GM12878 (cell line): Measurements from ENCODE around the gene MAP3K21. TPM values are rescaled to one million over a fixed set of nuclear protein-coding genes. Genes with fewer than 3 reads are reported as not detected.

ENCODE experiments used
- ATAC-seq: fragments of 200-7000 bp; cut with Tn5 transposase; 3 replicates; pipeline ENCODE4 v1.9.1; 2020; ENCODE audit warnings: mild to moderate bottlenecking, moderate library complexity
- BruUV-seq: library from RNA; stranded (reverse); fragments of 400-500 nt; replicated peaks from 2 replicates; lab custom pipeline; 2021; lab: Mats Ljungman, UMichigan
- CTCF ChIA-PET: fragments of 300-600 bp; sonication (Branson Sonifier 250); formaldehyde crosslinking; extraction: SDS; loops from one replicate; lab custom pipeline; 2021; ENCODE audit warnings: inconsistent platforms; lab: Yijun Ruan, JAX
- POLR2A ChIA-PET: fragments of 350-600 bp; formaldehyde crosslinking; extraction: SDS; loops from one replicate; lab custom pipeline; 2021; ENCODE audit warnings: inconsistent platforms; lab: Charles Lee
- RAD21 ChIA-PET: fragments of 300-600 bp; sonication (Branson Sonifier 250); formaldehyde crosslinking; loops from one replicate; lab custom pipeline; 2023; ENCODE audit warnings: antibody characterized with exemption; ENCODE audit not compliant: unreplicated experiment; lab: Charles Lee
- SMC1A ChIA-PET: fragments of 300-600 bp; sonication (Branson Sonifier 250); formaldehyde crosslinking; loops from one replicate; lab custom pipeline; 2023; ENCODE audit not compliant: unreplicated experiment, uncharacterized antibody; lab: Charles Lee
- DNase-seq: peaks from one replicate; pipeline ENCODE4 v3.0.0-alpha.2; 2011; ENCODE audit warnings: low read depth, low spot score
- FAIRE-seq: peaks from 3 replicates; lab custom pipeline; 2011; peaks lifted over from hg19 to GRCh38; lab: Jason Lieb, UNC
- H2AFZ ChIP-seq: 2 replicates; pipeline ENCODE4 v1.6.0; 2011; ENCODE audit warnings: low read depth, low read length, control low read depth; ENCODE audit not compliant: control insufficient read depth
- H3K27ac ChIP-seq: 2 replicates; pipeline ENCODE4 v1.5.1; 2011; ENCODE audit warnings: control low read depth; ENCODE audit not compliant: control insufficient read depth, insufficient read depth
- H3K27me3 ChIP-seq, 2 experiments: replicated peaks in 1 of 2; 2 replicates each; pipeline versions ENCODE4 v1.6.0 to v1.6.1; 2011; ENCODE audit warnings: low read length in 1 of 2; ENCODE audit not compliant: control insufficient read depth in 2 of 2, insufficient read depth in 2 of 2
- H3K36me3 ChIP-seq, 2 experiments: 2 replicates each; pipeline ENCODE4 v1.5.1; 2011; ENCODE audit warnings: low read length in 1 of 2; ENCODE audit not compliant: control insufficient read depth in 2 of 2, insufficient read depth in 2 of 2
- H3K4me1 ChIP-seq: 2 replicates; pipeline ENCODE4 v1.6.1; 2011; ENCODE audit warnings: mild to moderate bottlenecking, low read length, moderate library complexity, mixed read lengths; ENCODE audit not compliant: control insufficient read depth, insufficient read depth
- H3K4me2 ChIP-seq: 2 replicates; pipeline ENCODE4 v1.6.0; 2011; ENCODE audit warnings: control low read depth; ENCODE audit not compliant: control insufficient read depth, insufficient read depth
- H3K4me3 ChIP-seq: fragments of 200-600 bp; sonication (generic); 2 replicates; pipeline ENCODE4 v1.5.1; 2016
- H3K79me2 ChIP-seq: 2 replicates; pipeline ENCODE4 v1.6.0; 2011; ENCODE audit warnings: low read length; ENCODE audit not compliant: control insufficient read depth, insufficient read depth
- H3K9ac ChIP-seq: 2 replicates; pipeline ENCODE4 v1.8.0; 2011; ENCODE audit warnings: low read length, control low read depth, mixed read lengths; ENCODE audit not compliant: control insufficient read depth, insufficient read depth
- H3K9me3 ChIP-seq: replicated peaks from 3 replicates; pipeline ENCODE4 v1.5.1; 2011; ENCODE audit warnings: mild to moderate bottlenecking, low read length; ENCODE audit not compliant: control insufficient read depth, insufficient read depth
- H4K20me1 ChIP-seq: 2 replicates; pipeline ENCODE4 v1.6.0; 2011; ENCODE audit not compliant: control insufficient read depth, insufficient read depth
- CBFB ChIP-seq: IDR thresholded peaks from 2 replicates; pipeline ENCODE4 v1.6.1; 2016; ENCODE audit warnings: antibody characterized with exemption, low read depth
- EED ChIP-seq: sonication (generic); IDR thresholded peaks from 2 replicates; pipeline ENCODE4 v1.6.1; 2016; ENCODE audit warnings: antibody characterized with exemption, low read depth
- ESRRA ChIP-seq: IDR thresholded peaks from 2 replicates; pipeline ENCODE4 v1.6.1; 2012; ENCODE audit warnings: mild to moderate bottlenecking, low read length, improper control_type of control experiment
- HDGF ChIP-seq: fragments of 450-650 bp; IDR thresholded peaks from 2 replicates; pipeline ENCODE4 v1.6.1; 2016; ENCODE audit warnings: antibody characterized with exemption
- IKZF1 ChIP-seq: fragments of 450-650 bp; conservative IDR thresholded peaks from 2 replicates; pipeline ENCODE4 v1.6.1; 2017; ENCODE audit warnings: antibody characterized with exemption, mild to moderate bottlenecking
- IKZF2 ChIP-seq, 2 experiments: fragments of 450-650 bp; IDR thresholded peaks; 2 replicates each; pipeline ENCODE4 v1.6.1; 2017; ENCODE audit warnings: mild to moderate bottlenecking in 2 of 2, moderate library complexity in 2 of 2
- NFIC ChIP-seq: IDR thresholded peaks from 2 replicates; pipeline ENCODE4 v1.6.1; 2012; ENCODE audit warnings: low read depth, mild to moderate bottlenecking, inconsistent platforms, low read length, moderate library complexity
- RUNX3 ChIP-seq: IDR thresholded peaks from 2 replicates; pipeline ENCODE4 v1.6.1; 2012; ENCODE audit warnings: low read length, inconsistent platforms
- STAT3 ChIP-seq: IDR thresholded peaks from 2 replicates; pipeline ENCODE4 v1.6.1; 2011; ENCODE audit warnings: low read depth, low read length, improper control_type of control experiment
- WGBS: methylation state at CpG from one replicate; pipeline ENCODE4 v1.1.6; 2016; ENCODE audit warnings: low lambda C conversion rate; ENCODE audit not compliant: insufficient replicate concordance, insufficient coverage; ENCODE audit errors: missing lambda C conversion rate; 5-methylcytosine and 5-hydroxymethylcytosine counted together
- in situ Hi-C: fragments of 300-500 bp; cut with MboI; formaldehyde crosslinking; loops from 9 replicates; pipeline ENCODE4 v1.14.3; 2018; ENCODE audit warnings: mixed read lengths
- intact Hi-C: fragments of 100-400 bp; cut with micrococcal nuclease; formaldehyde crosslinking; loops from one replicate; pipeline ENCODE4 v1.14.2; 2022; ENCODE audit not compliant: unreplicated experiment
- polyA plus RNA-seq, 11 experiments: library from polyadenylated mRNA; depleted of rRNA in 4 of 11; unstranded in 6 of 11; stranded (reverse) in 5 of 11; fragments of >200 nt; fragmentation: Nextera tagmentation in 4 of 11; fragmentation: Illumina TruSeq in 1 of 11; extraction: Ambion mirVana in 4 of 11; extraction: Trizol in 1 of 11; gene quantifications; 1 replicate in 1 of 11; 2 replicates in 10 of 11; pipeline versions ENCODE4 v1.2.1 to v1.2.3, GENCODE V29; 2011 to 2016; ENCODE audit warnings: inconsistent platforms in 2 of 11, missing spikeins in 2 of 11, low read depth in 1 of 11
- total RNA-seq, 4 experiments: library from RNA; depleted of rRNA in 3 of 4; stranded (reverse); fragments of >200 nt in 3 of 4; fragmentation: Illumina TruSeq in 1 of 4; extraction: Trizol in 1 of 4; gene quantifications; 2 replicates each; pipeline versions ENCODE4 v1.2.1 to v1.2.3, GENCODE V29; 2013 to 2021
- TF ChIP-seq, protein P1 (sequence below), 3 experiments: IDR thresholded peaks in 2 of 3; conservative IDR thresholded peaks in 1 of 3; 2 replicates each; pipeline ENCODE4 v1.5.1; 2011; ENCODE audit warnings: low read depth in 3 of 3, low read length in 3 of 3, mild to moderate bottlenecking in 3 of 3, control low read depth in 2 of 3, moderate library complexity in 2 of 3, inconsistent platforms in 1 of 3, mixed read lengths in 1 of 3; ENCODE audit not compliant: control insufficient read depth in 2 of 3, insufficient read depth in 1 of 3; ENCODE audit errors: extremely low read depth in 1 of 3
- TF ChIP-seq, protein P2 (sequence below): fragments of 450-650 bp; IDR thresholded peaks from 2 replicates; pipeline ENCODE4 v1.6.1; 2014; ENCODE audit warnings: mild to moderate bottlenecking
- TF ChIP-seq, protein P3 (sequence below): fragments of 450-650 bp; IDR thresholded peaks from 2 replicates; pipeline ENCODE4 v1.6.1; 2016; ENCODE audit warnings: mild to moderate bottlenecking
- TF ChIP-seq, protein P4 (sequence below): fragments of 450-650 bp; IDR thresholded peaks from 2 replicates; pipeline ENCODE4 v1.6.1; 2017; ENCODE audit warnings: low read depth, mild to moderate bottlenecking, moderate library complexity

MAP3K21 gene
- total and polyA plus RNA-seq, 10 of the 15 experiments (the other 5 are each of a cell fraction or from before 2014, with no cell fraction given): 0.02 to 0.21 (median 0.09) TPM; not detected in 1

DNA sequence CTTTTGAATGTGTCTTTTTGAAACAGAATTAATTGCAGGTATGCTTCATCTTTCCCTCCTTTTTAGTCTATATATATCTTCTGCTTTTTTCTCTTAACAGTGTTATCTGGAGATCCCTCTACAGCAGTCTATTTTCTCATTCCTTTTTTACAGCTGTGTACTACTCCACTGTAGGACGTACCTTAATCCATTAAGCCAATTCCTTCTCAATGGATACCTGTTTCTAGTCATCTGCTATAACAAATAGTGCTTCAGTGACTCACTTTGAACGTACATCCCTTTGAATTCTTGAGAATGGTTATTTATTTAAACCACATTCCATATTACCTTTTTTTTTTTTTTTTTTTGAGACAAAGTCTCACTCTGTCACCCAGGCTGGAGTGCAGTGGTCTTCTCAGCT lies 47.6 kb upstream of the MAP3K21 start (continued):
- TF ChIP-seq, protein P1, sequence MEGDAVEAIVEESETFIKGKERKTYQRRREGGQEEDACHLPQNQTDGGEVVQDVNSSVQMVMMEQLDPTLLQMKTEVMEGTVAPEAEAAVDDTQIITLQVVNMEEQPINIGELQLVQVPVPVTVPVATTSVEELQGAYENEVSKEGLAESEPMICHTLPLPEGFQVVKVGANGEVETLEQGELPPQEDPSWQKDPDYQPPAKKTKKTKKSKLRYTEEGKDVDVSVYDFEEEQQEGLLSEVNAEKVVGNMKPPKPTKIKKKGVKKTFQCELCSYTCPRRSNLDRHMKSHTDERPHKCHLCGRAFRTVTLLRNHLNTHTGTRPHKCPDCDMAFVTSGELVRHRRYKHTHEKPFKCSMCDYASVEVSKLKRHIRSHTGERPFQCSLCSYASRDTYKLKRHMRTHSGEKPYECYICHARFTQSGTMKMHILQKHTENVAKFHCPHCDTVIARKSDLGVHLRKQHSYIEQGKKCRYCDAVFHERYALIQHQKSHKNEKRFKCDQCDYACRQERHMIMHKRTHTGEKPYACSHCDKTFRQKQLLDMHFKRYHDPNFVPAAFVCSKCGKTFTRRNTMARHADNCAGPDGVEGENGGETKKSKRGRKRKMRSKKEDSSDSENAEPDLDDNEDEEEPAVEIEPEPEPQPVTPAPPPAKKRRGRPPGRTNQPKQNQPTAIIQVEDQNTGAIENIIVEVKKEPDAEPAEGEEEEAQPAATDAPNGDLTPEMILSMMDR (IDR thresholded peaks at IDR 0.05 in 2 of 3, conservative IDR thresholded peaks at IDR 0.05 in 1 of 3; ENCODE audit: control insufficient read depth in 2 of 3, extremely low read depth in 1 of 3, insufficient read depth in 1 of 3, low read depth in 3 of 3, low read length in 3 of 3): no peak

DNA sequence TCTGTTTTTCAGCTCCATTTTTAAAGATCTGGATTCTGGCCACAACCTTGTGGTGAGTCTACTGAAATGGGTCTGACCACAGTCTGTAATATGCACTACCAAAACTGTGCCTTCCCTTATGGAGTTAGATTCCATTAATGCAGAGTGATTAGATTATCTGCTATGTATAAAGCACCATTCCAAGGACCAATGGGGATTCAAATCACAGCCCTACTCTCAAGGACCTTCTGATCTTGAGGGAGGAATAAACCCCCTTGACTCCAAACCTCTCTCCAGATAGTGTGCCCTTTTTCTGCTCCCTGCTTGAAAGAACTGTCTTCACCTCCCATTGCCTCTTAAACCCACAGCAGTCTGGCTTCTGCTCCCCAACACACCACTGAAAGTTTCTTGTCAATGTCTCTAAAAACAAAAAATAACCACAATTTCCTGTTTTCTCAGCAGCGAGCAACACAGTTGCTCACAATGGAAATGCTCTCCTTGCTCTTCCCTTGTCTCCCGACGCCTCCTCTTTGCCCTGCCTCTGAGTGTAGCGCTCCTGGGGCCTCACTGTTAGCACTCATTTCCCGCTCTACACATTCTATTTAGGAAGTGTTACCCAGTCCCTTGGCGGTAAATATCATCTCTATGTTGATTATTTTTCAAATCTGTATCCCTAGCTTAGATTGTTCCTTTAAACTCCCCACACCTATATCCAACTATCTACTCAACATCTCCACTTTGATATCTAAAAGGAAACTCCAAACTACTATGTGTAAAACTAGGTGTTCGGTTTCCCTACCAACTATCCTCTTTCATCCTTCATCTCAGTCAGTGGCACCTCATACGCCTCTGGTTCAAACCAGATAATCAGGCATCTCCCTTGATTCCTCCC lies 45.6 kb upstream of the MAP3K21 start:
- Histone ChIP-seq H2AFZ (no peak overlapping the region), H3K36me3 (no peaks in the 10 kb centered on the region), H3K9ac (no peak overlapping the region), H3K4me1 (peaks cover 13% of the 10 kb centered on the region), H3K79me2 (no peaks in the 10 kb centered on the region), H3K9me3 (no peaks in the 10 kb centered on the region; the same call in 1 of the 3 replicates), H4K20me1 (no peaks in the 10 kb centered on the region), H3K4me3 (no peak overlapping the region; the same call in 1 of the 2 replicates), H3K4me2 (peak overlapping the region; percentile 58), H3K27ac (no peak overlapping the region), H3K27me3 (no peaks in the 10 kb centered on the region)
- ChIA-PET SMC1A (no interaction called here), POLR2A (no interaction called here), CTCF (no interaction called here), RAD21 (no interaction called here)
- FAIRE-seq (peak; percentile 86), ATAC-seq (peak; percentile 92), DNase-seq (peak; percentile 38)
- 37% methylated on average over 8 of the region's 8 CpGs for WGBS
- in situ Hi-C loops: no loop called here
- intact Hi-C loops: no loop called here
- no TSS peak for BruUV-seq
- TF ChIP-seq NFIC: peak; percentile 37; the same call in 1 of the 2 replicates
- peak; percentile 31; the same call in 1 of the 2 replicates for TF ChIP-seq IKZF1
- TF ChIP-seq, protein P2, sequence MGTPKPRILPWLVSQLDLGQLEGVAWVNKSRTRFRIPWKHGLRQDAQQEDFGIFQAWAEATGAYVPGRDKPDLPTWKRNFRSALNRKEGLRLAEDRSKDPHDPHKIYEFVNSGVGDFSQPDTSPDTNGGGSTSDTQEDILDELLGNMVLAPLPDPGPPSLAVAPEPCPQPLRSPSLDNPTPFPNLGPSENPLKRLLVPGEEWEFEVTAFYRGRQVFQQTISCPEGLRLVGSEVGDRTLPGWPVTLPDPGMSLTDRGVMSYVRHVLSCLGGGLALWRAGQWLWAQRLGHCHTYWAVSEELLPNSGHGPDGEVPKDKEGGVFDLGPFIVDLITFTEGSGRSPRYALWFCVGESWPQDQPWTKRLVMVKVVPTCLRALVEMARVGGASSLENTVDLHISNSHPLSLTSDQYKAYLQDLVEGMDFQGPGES: no peak
- no peak for TF ChIP-seq ESRRA
- TF ChIP-seq, protein P3, sequence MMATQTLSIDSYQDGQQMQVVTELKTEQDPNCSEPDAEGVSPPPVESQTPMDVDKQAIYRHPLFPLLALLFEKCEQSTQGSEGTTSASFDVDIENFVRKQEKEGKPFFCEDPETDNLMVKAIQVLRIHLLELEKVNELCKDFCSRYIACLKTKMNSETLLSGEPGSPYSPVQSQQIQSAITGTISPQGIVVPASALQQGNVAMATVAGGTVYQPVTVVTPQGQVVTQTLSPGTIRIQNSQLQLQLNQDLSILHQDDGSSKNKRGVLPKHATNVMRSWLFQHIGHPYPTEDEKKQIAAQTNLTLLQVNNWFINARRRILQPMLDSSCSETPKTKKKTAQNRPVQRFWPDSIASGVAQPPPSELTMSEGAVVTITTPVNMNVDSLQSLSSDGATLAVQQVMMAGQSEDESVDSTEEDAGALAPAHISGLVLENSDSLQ: no peak
- TF ChIP-seq RUNX3: peak; percentile 93
- no peak for TF ChIP-seq HDGF
- TF ChIP-seq, protein P4, sequence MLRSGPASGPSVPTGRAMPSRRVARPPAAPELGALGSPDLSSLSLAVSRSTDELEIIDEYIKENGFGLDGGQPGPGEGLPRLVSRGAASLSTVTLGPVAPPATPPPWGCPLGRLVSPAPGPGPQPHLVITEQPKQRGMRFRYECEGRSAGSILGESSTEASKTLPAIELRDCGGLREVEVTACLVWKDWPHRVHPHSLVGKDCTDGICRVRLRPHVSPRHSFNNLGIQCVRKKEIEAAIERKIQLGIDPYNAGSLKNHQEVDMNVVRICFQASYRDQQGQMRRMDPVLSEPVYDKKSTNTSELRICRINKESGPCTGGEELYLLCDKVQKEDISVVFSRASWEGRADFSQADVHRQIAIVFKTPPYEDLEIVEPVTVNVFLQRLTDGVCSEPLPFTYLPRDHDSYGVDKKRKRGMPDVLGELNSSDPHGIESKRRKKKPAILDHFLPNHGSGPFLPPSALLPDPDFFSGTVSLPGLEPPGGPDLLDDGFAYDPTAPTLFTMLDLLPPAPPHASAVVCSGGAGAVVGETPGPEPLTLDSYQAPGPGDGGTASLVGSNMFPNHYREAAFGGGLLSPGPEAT: 0 out of 2 replicates have a peak, but pooled peaks have one; percentile 15
- TF ChIP-seq EED: peak; percentile 77
- 0 out of 2 replicates have a peak, but pooled peaks have one; percentile 27 for TF ChIP-seq CBFB
- TF ChIP-seq STAT3: no peak
- peak; percentile 64 to 68; a peak in 3 of 4 replicates for TF ChIP-seq IKZF2 (IDR thresholded peaks at IDR 0.05)
